ENCODE results near the gene TBX5.

- no peak for TF ChIP-seq CTCF (optimal IDR thresholded peaks at IDR 0.05 in 1 of 3, IDR thresholded peaks at IDR 0.05 in 1 of 3, conservative IDR thresholded peaks at IDR 0.05 in 1 of 3; ENCODE audit: extremely low read depth in 1 of 3, insufficient read depth in 2 of 3, low read length in 3 of 3)
- TF ChIP-seq EZH2 (IDR thresholded peaks at IDR 0.05; ENCODE audit: low read length): no peak
Observed at GRCh38 chr12:114409852-114410600, 4.1 kb upstream of the TBX5 start.
